Aorta (tissue), 5 donors: ENCODE data around the gene GLYR1. TPM values are rescaled to one million over a fixed set of nuclear protein-coding genes. Genes with fewer than 3 reads are reported as not detected.

Source experiments
- ATAC-seq: fragments of 200-7000 bp; cut with Tn5 transposase; one replicate; pipeline ENCODE4 v1.9.1; 2022; ENCODE audit warnings: moderate library complexity; ENCODE audit not compliant: low FRiP score
- DNase-seq, 2 donors: peaks; one replicate each; pipeline ENCODE4 v3.0.0-alpha.2; 2020
- H3K27ac ChIP-seq, 2 donors: one replicate each; pipeline ENCODE4 v1.5.1; 2013; ENCODE audit warnings: low read length in 2 of 2, mild to moderate bottlenecking in 2 of 2, moderate library complexity in 2 of 2, control low read depth in 1 of 2, inconsistent platforms in 1 of 2, low read depth in 1 of 2
- H3K27me3 ChIP-seq, 2 donors: one replicate each; pipeline ENCODE4 v1.6.1; 2013; ENCODE audit warnings: control low read depth in 1 of 2, low read length in 1 of 2, mild to moderate bottlenecking in 1 of 2, moderate library complexity in 1 of 2; ENCODE audit not compliant: insufficient read depth in 2 of 2, control insufficient read depth in 1 of 2
- H3K36me3 ChIP-seq, 2 donors: one replicate each; pipeline ENCODE4 v1.6.1; 2013; ENCODE audit warnings: control low read depth in 1 of 2, low read length in 1 of 2, mild to moderate bottlenecking in 1 of 2; ENCODE audit not compliant: insufficient read depth in 2 of 2, control insufficient read depth in 1 of 2
- H3K4me1 ChIP-seq, 2 donors: one replicate each; pipeline ENCODE4 v1.6.1; 2013; ENCODE audit warnings: low read length in 2 of 2, control low read depth in 1 of 2, mild to moderate bottlenecking in 1 of 2, moderate library complexity in 1 of 2; ENCODE audit not compliant: insufficient read depth in 2 of 2, control insufficient read depth in 1 of 2
- H3K4me3 ChIP-seq, 2 donors: one replicate each; pipeline ENCODE4 v1.5.1; 2013; ENCODE audit warnings: low read length in 2 of 2, control low read depth in 1 of 2, mild to moderate bottlenecking in 1 of 2
- H3K9me3 ChIP-seq: one replicate; pipeline ENCODE4 v1.6.1; 2013; ENCODE audit warnings: mild to moderate bottlenecking, low read length; ENCODE audit not compliant: control insufficient read depth
- WGBS, 2 donors: extraction: QIAGEN DNeasy Blood & Tissue Kit; methylation state at CpG; one replicate each; pipeline ENCODE4 v1.1.7; 2013; 5-methylcytosine and 5-hydroxymethylcytosine counted together
- intact Hi-C, 2 donors: fragments of 100-400 bp; cut with DNase I; formaldehyde crosslinking; loops; one replicate each; pipeline versions ENCODE4 v1.14.2 to v1.15.0; 2022
- polyA plus RNA-seq, 2 donors: library from polyadenylated mRNA; stranded (reverse); fragments of 200-250 nt; gene quantifications; one replicate each; pipeline ENCODE4 v1.2.3, GENCODE V29; 2013
- total RNA-seq, 2 donors: library from RNA; stranded (reverse); fragmentation: NEBNext Ultra II Directional; extraction: Animal tissue kit (Norgen Biotek cat#: 25700); gene quantifications; one replicate each; pipeline ENCODE4 v1.2.1, GENCODE V29; 2021
- donor health status: healthy with polysubstance abuse.
- donor health status: Bipolar disorder and iron deficiency.
- donor health status: DM: no; HTN: no; CAD: no.
- donor health status: DM: no; HTN: no; CAD: no.
- donor health status: DM: yes; HTN: yes; CAD: no.

The GLYR1 gene
- total and polyA plus RNA-seq, 4 donors, result 33.3 to 73.2 (median 59.0) TPM

DNA sequence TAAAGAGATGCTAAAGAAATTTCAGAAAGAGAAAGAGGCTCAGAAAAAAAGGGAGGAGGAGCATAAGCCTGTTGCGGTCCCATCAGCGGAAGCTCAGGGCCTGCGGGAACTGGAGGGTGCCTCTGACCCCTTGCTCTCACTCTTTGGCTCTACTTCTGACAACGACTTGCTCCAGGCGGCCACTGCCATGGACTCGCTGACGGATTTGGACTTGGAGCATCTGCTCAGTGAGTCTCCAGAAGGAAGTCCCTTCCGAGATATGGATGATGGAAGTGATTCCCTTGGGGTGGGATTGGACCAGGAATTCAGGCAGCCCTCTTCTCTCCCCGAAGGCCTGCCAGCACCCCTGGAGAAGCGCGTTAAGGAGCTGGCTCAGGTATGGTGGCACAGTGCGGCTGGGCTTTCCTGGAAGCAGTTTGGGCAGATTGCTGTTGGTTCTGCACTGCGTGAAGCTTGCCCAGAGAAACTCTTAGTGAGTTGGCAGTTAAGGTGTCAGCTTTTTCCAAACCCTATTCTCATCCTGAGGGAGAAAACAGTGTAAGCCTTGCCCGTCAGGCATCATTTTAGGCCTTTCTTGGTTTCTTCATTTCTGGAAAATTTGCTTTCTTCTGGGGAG lies 13.7 kb upstream of the GLYR1 start:
- Histone ChIP-seq H3K36me3 (peaks cover 3 to 10% of the 10 kb centered on the region in 2 donors), H3K4me3 (no peak overlapping the region), H3K27me3 (no peaks in the 10 kb centered on the region), H3K4me1 (peaks cover 0 to 2% of the 10 kb centered on the region in 2 donors), H3K9me3 (no peaks in the 10 kb centered on the region), H3K27ac (no peak overlapping the region)
- no peak for ATAC-seq
- intact Hi-C loops, result no loop called here
- WGBS, 2 donors, result 90 to 92% methylated on average over 14 of the region's 14 CpGs
- no peak for DNase-seq

DNA sequence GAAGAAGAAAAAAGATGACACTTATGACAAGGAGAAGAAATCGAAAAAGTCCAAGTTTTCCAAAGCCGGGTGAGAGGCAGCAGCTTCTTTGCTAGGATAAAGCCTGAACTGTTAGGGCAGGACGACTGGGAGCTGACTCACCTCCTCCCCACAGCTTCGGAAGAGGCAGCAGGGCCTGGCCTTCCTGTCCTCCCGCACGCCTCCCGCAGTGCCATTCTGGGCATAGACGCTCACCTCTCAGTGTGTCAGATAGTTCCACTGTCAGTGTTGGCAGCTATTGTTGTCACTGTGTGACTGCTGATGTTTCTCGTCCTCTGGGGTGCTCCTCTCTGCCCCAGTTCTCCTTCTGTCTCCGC lies 12.8 kb upstream of the GLYR1 start:
- no peaks in the 10 kb centered on the region for H3K27me3 ChIP-seq
- H3K4me1 ChIP-seq, result peaks cover 0 to 2% of the 10 kb centered on the region in 2 donors
- ATAC-seq (no peak), DNase-seq (no peak)
- peaks cover 3 to 10% of the 10 kb centered on the region in 2 donors for H3K36me3 ChIP-seq
- intact Hi-C loops, result no loop called here
- WGBS, 2 donors, result 91 to 92% methylated on average over 10 of the region's 10 CpGs
- H3K9me3 ChIP-seq, result no peaks in the 10 kb centered on the region
- no peak overlapping the region for H3K4me3 ChIP-seq
- no peak overlapping the region for H3K27ac ChIP-seq

DNA sequence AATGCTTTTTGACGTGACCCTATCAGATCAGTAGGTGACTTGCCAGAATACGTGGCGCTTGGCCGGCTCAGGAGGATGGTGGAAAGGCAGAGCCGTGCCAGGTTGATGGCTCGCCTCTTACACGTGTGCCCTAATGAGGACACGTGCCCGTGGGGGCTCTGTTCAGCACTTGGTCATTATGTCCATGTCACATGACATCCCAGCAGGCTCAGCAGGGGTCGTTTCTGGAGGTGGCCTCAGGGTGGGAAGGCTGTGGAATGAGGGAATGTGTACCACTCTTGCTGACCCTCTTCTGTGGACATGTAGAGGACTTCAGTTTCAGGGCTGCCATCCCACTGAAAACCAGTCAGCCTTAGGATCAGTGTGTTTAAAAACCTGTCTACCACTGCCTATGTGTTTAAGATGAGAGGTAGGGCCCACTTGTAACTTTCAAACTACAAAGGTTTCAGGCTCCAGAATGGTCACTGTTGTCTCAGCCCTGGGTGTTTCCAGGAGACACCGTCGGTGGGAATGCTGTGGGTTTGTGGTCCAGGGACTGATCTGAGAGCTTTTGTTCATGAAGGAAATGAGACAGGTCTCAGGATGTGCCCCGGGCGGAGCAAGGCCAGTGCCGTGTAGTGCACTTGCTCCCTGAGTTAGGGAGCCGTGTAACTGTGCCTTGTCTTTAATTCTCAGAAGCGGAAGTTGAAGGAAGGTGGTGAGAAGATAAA lies 12.3 kb upstream of the GLYR1 start:
- Histone ChIP-seq H3K9me3 (no peaks in the 10 kb centered on the region), H3K36me3 (peaks cover 3 to 10% of the 10 kb centered on the region in 2 donors), H3K27ac (no peak overlapping the region), H3K4me1 (peaks cover 0 to 2% of the 10 kb centered on the region in 2 donors), H3K4me3 (no peak overlapping the region), H3K27me3 (no peaks in the 10 kb centered on the region)
- ATAC-seq (no peak), DNase-seq (no peak)
- 85% methylated on average over 17 of the region's 17 CpGs for WGBS, 2 donors
- intact Hi-C loops, result no loop called here

GRCh38 chr16:4855804-4856203 lies 8.7 kb upstream of the GLYR1 start:
- H3K4me3 ChIP-seq, result no peak overlapping the region
- whole genome bisulfite sequencing, 2 donors, result 84 to 92% methylated on average over 2 of the region's 2 CpGs
- H3K27ac ChIP-seq, result no peak overlapping the region
- no peaks in the 10 kb centered on the region for H3K27me3 ChIP-seq
- intact Hi-C loops, result no loop called here
- ATAC-seq, result no peak
- no peaks in the 10 kb centered on the region for H3K9me3 ChIP-seq
- DNase-seq, result no peak
- H3K36me3 ChIP-seq, result peaks cover 3 to 12% of the 10 kb centered on the region in 2 donors
- no peaks in the 10 kb centered on the region for H3K4me1 ChIP-seq

DNA sequence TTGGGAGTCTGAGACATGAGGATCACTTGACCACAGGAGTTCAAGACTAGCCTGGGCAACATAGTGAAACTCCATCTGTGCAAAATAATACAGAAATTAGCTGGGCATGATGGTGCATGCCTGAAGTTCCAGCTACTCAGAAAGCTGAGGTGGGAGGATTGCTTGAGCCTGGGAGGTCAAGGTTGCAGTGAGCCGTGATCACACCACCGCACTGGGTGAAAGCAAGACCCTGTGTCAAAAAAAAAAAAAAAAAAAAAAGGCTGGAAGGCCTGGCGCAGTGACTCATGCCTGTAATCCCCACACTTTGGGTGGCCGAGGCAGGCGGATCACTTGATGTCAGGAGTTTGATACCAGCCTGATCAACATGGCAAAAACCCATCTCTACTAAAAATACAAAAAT lies 8.3 kb upstream of the GLYR1 start:
- ATAC-seq (no peak), DNase-seq (no peak)
- H3K9me3 ChIP-seq, result no peaks in the 10 kb centered on the region
- H3K27me3 ChIP-seq, result no peaks in the 10 kb centered on the region
- H3K36me3 ChIP-seq, result peaks cover 3 to 11% of the 10 kb centered on the region in 2 donors
- H3K4me3 ChIP-seq, result no peak overlapping the region
- WGBS, 2 donors, result 76 to 95% methylated on average over 4 to 5 of the region's 5 CpGs
- H3K4me1 ChIP-seq, result no peaks in the 10 kb centered on the region
- no peak overlapping the region for H3K27ac ChIP-seq
- intact Hi-C loops, result no loop called here

GRCh38 chr16:4852221-4852872 lies 5.3 kb upstream of the GLYR1 start:
- Histone ChIP-seq H3K36me3 (peaks cover 0 to 4% of the 10 kb centered on the region in 2 donors), H3K4me3 (no peak overlapping the region), H3K27ac (no peak overlapping the region), H3K9me3 (no peaks in the 10 kb centered on the region), H3K27me3 (no peaks in the 10 kb centered on the region), H3K4me1 (no peaks in the 10 kb centered on the region)
- intact Hi-C loops, result no loop called here
- WGBS, 2 donors, result 77 to 79% methylated on average over 1 of the region's 1 CpG
- no peak for DNase-seq
- ATAC-seq, result no peak

DNA sequence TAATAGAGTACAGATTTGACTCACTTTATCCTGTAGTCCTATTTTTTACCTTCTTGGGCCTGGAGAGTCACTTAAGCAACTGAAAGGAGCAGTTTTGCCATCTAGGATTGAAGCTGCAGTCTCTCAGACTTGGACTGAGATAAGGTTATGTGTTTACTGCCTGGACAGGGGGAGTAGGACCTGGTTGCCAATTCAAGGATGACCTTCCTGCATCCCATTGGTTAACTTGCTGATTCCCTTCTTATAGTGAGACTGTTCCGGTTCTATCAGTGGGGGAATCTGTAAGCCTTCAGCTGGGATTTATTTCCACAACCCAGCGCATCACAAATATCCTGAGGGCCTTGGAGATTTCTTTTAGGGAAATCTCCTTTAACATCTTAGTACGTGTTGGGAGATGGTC lies 3.1 kb upstream of the GLYR1 start:
- WGBS, 2 donors, result 64 to 72% methylated on average over 3 of the region's 3 CpGs
- H3K4me1 ChIP-seq, result no peaks in the 10 kb centered on the region
- H3K27ac ChIP-seq, result no peak overlapping the region
- no peak for DNase-seq
- H3K27me3 ChIP-seq, result no peaks in the 10 kb centered on the region
- H3K4me3 ChIP-seq, result no peak overlapping the region
- H3K9me3 ChIP-seq, result no peaks in the 10 kb centered on the region
- ATAC-seq, result no peak
- intact Hi-C loops, result no loop called here
- peaks cover 0 to 4% of the 10 kb centered on the region in 2 donors for H3K36me3 ChIP-seq

DNA sequence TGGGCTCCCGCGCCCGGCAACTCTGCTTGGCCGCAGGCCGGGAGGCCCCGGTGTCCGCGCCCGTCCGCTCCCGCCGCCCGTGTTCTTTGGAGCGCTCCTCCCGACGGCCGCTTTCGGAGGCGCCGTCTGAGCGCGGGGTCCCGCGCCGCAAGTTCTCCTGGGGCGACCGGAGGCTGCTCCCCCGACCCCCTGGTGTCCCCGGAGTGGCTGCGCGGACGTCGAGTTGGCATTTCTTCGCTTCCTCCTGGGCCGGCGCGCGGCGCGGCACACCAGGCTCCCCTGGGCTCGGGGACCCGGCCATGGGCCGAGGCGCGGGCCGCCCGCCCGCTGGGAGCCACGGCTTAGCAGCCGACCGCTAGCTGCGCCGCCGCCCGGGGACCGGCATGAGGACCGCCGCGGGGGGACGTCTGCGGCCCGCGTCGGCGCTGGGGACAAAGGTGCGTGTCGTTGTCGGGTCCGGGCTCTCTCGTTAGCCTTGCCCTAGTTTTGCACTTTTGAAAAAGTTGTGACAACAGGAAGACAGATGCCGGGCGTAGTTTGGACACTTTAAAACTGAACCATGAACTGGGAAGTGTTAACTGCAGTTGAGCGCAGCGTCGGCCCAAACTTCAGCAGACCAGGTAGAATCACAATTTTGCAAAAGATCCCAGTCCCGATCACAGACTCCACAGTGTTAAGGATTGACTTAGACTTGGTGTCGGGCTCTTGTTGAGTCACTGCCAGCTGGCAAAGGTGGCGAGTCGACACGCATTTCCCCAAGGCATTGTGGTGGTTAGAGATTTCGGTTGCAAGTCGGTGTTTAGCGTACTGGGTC lies 893 bp upstream of the GLYR1 start:
- DNase-seq, result peak; percentile 66 to 87
- ATAC-seq, result peak; percentile 46
- 0% methylated on average over 79 to 83 of the region's 83 CpGs for WGBS, 2 donors
- H3K27me3 ChIP-seq, result no peaks in the 10 kb centered on the region
- no peaks in the 10 kb centered on the region for H3K9me3 ChIP-seq
- intact Hi-C loops, result loop anchor here (2.0 to 5.0 kb wide), 3 partner anchors 94 to 184 kb away; partner anchors contain the start of gene NAGPA (in 1 of the 2)
- H3K4me1 ChIP-seq, result no peaks in the 10 kb centered on the region
- peak overlapping the region; percentile 86 to 93 for H3K4me3 ChIP-seq
- peak overlapping the region; percentile 67 to 81 for H3K27ac ChIP-seq
- H3K36me3 ChIP-seq, result peaks cover 0 to 4% of the 10 kb centered on the region in 2 donors
